ENCODE measurements around the gene ZNF697.

Gene ZNF697

DNA sequence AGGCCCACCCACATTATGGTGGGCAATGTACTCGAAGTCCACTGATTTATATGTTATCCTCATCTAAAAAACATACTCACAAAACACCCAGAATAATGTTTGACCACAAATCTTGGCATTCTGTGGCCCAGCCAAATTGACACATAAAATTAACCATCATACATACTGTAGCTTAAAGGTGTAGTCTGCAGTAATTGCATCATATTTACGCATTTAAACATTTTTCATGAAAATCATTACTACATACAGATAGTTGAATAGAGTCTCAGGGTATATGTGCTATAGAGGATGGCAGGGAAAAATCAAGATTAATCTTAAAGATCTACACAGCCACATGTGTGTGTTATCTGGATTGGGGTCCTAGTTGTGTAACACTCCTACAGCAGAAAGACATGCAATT, 14.5 kb downstream of the ZNF697 start:
- DNase-seq (ENCODE audit: low read depth): no peak
- no peak overlapping the region for H3K4me3 ChIP-seq (ENCODE audit: low read depth, low read length)
- TF ChIP-seq, protein P1, sequence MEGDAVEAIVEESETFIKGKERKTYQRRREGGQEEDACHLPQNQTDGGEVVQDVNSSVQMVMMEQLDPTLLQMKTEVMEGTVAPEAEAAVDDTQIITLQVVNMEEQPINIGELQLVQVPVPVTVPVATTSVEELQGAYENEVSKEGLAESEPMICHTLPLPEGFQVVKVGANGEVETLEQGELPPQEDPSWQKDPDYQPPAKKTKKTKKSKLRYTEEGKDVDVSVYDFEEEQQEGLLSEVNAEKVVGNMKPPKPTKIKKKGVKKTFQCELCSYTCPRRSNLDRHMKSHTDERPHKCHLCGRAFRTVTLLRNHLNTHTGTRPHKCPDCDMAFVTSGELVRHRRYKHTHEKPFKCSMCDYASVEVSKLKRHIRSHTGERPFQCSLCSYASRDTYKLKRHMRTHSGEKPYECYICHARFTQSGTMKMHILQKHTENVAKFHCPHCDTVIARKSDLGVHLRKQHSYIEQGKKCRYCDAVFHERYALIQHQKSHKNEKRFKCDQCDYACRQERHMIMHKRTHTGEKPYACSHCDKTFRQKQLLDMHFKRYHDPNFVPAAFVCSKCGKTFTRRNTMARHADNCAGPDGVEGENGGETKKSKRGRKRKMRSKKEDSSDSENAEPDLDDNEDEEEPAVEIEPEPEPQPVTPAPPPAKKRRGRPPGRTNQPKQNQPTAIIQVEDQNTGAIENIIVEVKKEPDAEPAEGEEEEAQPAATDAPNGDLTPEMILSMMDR (IDR thresholded peaks at IDR 0.05; ENCODE audit: insufficient read depth, low read depth, low read length, missing control alignments): no peak

DNA sequence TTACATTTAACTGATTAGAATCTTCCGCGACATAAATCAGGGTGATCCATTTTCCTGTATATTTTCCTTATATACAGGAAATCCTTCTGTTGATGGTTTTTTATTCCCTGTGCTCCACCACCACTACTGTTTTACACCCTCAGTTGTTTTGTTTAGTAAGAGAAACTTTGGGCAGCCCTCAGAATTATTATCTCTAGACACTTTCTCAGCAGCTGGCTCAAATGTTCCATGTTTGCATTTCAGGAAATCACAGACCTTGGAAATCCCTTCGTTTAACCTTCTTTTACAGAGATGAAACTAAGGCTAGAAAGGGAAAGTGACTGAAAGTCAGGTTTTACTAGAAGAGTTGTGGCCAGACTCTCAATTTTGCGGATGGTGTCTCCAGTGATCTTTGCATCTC, 15.2 kb downstream of the ZNF697 start:
- no peak for DNase-seq (ENCODE audit: low read depth)
- no peak overlapping the region for H3K4me3 ChIP-seq (ENCODE audit: low read depth, low read length)
- TF ChIP-seq, protein P1 (IDR thresholded peaks at IDR 0.05; ENCODE audit: insufficient read depth, low read depth, low read length, missing control alignments): no peak

DNA sequence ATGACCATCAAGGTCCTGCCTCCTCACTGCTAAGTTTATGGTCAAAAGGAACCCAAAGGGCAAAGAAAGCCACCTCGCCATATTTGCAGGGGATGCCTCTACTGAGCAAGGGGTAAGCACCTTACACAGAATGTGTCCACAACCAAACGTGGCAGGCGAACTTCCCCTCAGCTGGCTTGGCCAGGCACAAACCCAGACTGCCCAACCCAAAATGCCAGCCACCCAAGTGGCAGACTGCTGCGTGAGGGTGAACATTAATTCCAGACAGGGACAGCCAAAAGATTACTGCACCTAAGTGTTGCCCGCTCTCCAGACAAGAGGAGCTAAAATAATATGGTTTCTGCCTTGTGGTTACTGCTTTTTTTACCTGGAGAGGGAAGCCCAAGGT, 16.0 kb downstream of the ZNF697 start:
- DNase-seq (ENCODE audit: low read depth): no peak
- no peak overlapping the region for H3K4me3 ChIP-seq (ENCODE audit: low read depth, low read length)
- TF ChIP-seq, protein P1 (IDR thresholded peaks at IDR 0.05; ENCODE audit: insufficient read depth, low read depth, low read length, missing control alignments): no peak

DNA sequence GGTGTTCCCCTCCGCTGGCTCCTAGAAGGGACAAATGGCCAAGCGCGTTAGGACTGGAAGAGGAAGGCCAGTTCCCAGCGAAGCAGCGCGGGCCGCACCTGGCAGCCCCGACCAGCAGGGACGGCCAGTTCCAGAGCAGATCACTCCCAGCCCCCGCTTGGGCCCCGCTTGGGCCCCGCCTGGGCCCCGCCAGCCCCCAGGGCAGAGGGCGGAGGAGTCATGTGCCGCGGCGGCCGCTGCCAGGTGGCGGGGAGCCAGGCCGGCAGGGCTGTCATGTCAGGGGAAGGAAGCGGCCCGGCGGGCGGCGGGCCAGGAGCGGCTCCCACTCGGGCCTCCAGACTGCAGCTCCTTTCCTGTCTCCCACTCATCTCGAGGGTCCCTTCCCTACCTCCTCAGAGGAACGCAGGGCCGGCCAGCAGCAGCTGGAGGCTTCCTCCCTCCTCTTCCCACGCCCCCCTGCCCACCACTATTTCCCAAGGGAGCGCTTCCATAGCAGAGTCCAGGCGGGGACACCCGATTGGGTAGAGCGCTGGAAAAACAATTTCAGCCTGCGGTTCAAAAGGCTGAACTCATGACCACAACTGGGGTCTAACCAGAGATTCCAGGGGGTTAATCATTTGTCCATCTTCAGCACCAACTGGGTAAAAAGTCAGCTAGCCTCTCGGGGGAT, 16.5 kb downstream of the ZNF697 start:
- TF ChIP-seq, protein P1 (IDR thresholded peaks at IDR 0.05; ENCODE audit: insufficient read depth, low read depth, low read length, missing control alignments): no peak
- no peak overlapping the region for H3K4me3 ChIP-seq (ENCODE audit: low read depth, low read length)
- no peak for DNase-seq (ENCODE audit: low read depth)

DNA sequence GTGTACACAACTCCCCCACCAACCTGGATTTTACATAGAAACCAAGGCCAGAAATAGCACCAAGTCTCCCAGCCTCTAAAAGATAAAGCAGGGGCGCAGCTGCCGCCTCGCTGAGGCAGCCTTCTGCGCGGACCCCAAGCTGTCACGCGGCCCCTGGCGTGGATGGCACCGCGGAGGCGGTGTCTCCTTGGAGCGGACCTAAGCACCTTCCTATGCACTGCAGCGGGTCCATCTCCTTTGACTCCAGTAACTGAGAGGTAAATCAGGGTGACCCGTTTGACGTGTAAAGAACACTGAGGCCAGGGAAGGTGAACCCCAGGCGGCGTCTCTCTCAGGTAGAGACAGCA, 17.0 kb downstream of the ZNF697 start:
- no peak overlapping the region for H3K4me3 ChIP-seq (ENCODE audit: low read depth, low read length)
- TF ChIP-seq, protein P1 (IDR thresholded peaks at IDR 0.05; ENCODE audit: insufficient read depth, low read depth, low read length, missing control alignments): no peak
- DNase-seq (ENCODE audit: low read depth): no peak

DNA sequence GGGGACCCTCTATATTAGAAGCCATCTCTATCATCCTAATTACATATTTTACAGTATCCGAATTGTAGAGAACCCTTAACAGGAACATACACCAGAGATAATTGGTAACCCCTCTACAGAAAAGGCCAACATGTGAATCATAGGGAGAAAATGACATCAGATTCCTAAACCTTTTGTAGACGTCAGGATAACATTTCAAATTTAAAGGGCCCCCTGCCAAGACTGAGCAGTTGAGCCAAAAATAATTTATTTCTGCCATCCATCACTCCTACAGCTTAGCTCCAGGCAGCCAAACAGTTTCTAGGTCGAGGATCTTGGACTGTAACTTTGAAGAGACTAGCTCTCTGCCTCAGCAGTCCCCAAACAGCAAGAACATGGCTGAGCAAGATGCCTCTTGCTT, 21.2 kb downstream of the ZNF697 start:
- TF ChIP-seq, protein P1 (IDR thresholded peaks at IDR 0.05; ENCODE audit: insufficient read depth, low read depth, low read length, missing control alignments): no peak
- DNase-seq (ENCODE audit: low read depth): no peak
- no peak overlapping the region for H3K4me3 ChIP-seq (ENCODE audit: low read depth, low read length)

DNA sequence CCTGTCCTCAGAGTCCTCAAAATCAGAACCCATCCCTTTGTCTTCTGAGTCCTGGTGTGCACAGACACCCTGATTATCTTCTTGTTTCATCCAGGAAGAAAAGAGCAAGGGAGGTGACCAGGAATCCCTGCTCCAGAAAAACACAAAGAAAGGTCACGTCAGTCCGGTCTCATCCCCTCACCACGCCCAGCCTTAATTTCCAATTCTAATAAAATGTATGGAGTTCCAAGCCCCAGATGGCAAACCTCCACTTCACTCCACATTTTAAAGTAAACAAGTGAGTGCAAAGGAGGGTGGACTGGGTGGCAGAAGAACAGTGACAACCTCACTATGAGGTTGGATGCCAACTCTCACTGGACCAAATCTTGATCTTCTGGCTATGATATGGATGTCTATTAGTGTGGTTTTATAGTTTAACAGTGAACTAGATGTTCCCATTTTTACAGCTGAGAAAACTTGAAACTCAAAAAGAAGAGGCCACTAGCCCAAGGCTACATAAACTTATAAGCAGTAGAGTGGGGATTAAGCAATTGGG, 22.0 kb downstream of the ZNF697 start:
- H3K4me3 ChIP-seq (ENCODE audit: low read depth, low read length): no peak overlapping the region
- DNase-seq (ENCODE audit: low read depth): no peak
- TF ChIP-seq, protein P1 (IDR thresholded peaks at IDR 0.05; ENCODE audit: insufficient read depth, low read depth, low read length, missing control alignments): no peak

Measured in GM12865 (cell line).